Brain pericyte (primary cell): Measurements from ENCODE around the gene IMPG1.

Source experiments
- DNase-seq: peaks from one replicate; pipeline ENCODE4 v3.0.0-alpha.2; 2012; ENCODE audit warnings: low read depth, low spot score

IMPG1 gene, protein sequence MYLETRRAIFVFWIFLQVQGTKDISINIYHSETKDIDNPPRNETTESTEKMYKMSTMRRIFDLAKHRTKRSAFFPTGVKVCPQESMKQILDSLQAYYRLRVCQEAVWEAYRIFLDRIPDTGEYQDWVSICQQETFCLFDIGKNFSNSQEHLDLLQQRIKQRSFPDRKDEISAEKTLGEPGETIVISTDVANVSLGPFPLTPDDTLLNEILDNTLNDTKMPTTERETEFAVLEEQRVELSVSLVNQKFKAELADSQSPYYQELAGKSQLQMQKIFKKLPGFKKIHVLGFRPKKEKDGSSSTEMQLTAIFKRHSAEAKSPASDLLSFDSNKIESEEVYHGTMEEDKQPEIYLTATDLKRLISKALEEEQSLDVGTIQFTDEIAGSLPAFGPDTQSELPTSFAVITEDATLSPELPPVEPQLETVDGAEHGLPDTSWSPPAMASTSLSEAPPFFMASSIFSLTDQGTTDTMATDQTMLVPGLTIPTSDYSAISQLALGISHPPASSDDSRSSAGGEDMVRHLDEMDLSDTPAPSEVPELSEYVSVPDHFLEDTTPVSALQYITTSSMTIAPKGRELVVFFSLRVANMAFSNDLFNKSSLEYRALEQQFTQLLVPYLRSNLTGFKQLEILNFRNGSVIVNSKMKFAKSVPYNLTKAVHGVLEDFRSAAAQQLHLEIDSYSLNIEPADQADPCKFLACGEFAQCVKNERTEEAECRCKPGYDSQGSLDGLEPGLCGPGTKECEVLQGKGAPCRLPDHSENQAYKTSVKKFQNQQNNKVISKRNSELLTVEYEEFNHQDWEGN

DNA sequence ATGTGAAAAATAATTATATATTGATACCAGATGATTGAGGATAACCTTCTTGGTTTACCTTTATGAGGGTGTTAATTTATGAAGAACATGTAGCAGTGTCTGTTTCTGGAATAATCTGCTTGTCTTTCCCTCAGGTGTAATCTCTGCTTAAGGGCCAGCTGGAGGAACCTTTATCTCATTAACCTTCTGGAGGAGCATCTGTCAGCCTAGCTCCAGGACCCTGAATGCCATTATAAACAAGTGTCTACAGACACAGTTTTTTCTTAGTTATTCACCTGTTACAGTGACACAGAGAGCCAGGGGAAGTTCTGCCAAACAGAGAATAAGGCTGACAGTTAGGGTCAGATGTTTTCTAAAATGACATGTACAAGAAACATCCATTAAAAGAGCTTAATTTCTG, at the start of gene IMPG1:
IMPG1 (minus strand) TSS at position 101 of the 400 bp plus-strand sequence. CDS start 174 bp downstream, outside the sequence.
- DNase-seq: no peak

GRCh38 chr6:76120302-76120701, 47.8 kb upstream of the IMPG1 start:
- DNase-seq: no peak

DNA sequence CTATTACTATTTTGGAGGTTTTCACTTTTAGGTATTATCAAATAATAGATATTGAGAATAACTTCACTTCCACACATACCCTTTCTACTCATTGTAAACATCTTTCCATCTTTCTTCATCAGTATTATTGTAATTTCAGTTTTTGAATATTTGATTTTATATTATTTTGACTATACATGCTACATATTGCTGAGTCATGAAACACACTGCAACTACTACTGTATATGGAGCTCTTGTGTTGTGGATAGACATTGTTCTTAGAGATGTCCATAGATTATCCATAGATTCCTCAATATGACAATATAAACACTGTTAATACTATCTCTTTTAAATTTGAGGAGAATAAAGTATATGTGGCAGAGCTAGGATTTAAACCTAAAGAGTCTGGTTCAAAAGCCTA, 819 bp upstream of the IMPG1 start:
- DNase-seq: no peak

DNA sequence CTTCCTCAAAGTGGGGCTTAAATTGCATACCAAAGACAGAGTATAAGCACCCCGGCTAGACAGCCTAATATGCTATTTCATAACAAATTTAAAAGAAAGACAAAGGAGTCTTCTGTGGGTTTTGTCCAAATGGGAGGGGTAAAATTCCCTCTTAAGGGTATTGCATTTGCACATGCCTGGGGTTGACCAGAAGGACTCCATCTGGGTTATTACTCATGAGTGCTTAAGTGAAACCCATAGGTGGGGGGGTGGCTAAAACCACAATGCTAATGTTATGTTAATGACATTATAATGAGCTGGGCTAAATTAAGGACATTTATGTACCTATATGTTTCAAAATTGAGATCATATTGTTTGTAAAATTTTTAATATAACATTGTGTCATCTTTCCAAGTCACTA, 15.0 kb downstream of the IMPG1 start:
- no peak for DNase-seq

DNA sequence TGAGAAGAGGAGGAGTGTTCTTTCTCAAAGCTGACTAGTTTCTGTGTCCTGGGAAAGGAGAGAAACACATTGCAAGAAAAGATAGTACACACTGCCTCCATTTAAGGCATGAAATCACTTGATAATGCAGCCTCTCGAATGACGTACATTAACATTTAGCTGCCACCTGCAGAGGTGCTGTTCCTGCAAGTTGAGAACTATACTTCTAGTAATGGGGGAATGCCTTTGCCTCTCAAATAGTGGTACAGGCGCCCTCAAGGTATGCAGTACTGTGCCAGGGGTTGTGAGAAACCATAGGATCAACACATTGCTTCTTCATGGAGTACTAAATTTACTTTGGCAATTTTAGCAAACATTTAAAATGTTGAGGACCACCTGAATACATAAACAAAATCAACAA, 20.1 kb downstream of the IMPG1 start:
- no peak for DNase-seq

DNA sequence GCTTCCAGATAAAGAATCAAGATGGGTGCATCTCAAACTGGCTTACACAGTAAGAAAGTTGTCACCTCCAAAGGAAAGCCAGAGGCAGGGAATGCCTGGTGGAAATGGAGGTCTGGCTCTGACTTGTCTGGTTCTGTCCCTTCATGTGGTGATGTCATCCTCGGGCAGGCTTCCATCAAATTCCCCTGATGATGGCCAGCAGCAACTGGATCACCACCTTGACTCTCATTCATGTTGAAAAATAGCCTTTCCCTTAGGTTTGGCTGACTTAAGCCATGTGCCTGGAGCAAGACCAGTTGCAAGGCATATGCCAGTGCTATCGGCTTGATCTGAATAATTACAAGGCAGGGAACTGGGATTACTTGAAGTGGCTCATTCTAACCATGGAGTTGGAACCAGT, 28.8 kb downstream of the IMPG1 start:
- DNase-seq: no peak

- no peak for DNase-seq
Measured at GRCh38 chr6:76035713-76036112, 36.7 kb downstream of the IMPG1 start.

DNA sequence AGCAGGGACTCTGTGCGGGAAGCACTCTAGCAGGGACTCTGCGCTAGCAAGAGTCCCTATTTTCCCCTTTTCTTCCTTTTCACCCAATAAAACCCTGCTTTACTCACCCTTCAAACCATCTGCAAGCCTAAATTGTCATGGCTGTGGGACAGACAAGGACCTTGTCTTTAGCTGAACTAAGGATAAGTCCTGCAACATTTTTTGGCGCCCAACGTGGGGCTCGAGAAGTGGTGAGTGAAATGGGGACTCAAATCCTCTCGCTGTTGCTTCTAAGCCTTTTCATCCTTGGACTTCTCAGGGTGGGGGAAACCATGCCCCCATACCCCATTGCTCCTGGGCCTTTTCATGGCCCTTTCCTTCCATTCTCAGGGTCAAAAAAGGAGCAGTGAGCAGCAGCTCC, 46.4 kb downstream of the IMPG1 start:
- no peak for DNase-seq

GRCh38 chr6:76014626-76015530, 57.6 kb downstream of the IMPG1 start:
- no peak for DNase-seq

- DNase-seq: no peak
Measured at GRCh38 chr6:76004202-76004601, 68.3 kb downstream of the IMPG1 start.

- no peak for DNase-seq
Measured at GRCh38 chr6:76003686-76004085, 68.8 kb downstream of the IMPG1 start.

DNA sequence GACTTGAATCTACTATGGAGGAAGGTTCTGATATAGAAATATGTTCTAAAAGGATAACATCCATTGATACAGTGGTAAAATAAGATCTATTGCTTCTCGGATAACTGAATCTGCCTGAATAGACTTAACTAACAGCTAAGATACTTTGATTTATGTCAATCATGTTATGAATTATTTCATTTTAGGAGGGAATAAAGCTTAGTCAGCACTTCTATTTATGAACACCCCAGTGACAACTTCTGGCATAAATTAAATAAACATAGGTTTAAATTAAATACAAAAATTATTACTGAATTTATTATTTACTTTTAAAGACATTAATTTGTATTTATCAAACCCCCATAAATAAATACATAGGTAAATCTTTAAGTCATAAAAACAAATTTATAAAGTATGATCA, 69.3 kb downstream of the IMPG1 start:
- no peak for DNase-seq

DNA sequence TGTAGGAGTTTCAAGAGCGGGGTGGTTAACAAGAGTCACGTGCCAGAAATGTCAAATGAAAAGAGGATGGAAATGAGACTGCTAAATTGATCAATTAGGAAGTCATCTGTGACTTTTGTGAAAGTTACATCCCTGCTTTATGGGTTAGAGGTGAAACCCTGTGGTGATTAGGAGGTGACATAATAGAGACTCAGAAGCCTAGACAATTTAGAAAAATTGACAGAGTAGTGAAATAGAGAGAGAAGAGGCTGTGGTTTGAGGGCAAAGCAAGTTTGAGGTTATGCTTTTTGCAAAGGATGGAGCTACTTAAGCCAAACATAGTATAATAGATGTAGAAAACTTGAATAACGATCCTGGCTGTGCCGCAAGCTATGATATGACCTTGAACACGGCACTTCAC, 71.8 kb downstream of the IMPG1 start:
- DNase-seq: no peak

DNA sequence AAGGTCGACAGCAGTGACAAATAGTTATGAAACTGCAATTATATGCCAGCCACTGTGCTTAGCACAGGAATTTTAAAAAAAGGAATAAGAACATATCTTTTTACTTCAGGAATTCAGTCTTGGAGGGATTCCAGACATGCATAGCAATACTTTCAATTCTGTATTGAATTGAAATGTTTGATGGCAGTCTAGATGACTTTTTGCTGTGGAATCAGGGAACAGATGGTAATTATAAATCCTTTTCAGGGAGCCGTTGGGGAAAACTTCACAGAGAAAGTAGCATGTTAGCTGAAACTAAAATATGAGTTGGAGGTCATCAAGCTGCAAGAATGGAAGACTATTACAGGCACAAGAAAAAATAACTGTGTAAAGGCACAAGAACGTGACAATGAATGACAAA, 74.8 kb downstream of the IMPG1 start:
- DNase-seq: no peak

- DNase-seq: no peak
Measured at GRCh38 chr6:75993236-75994162, 79.0 kb downstream of the IMPG1 start.

DNA sequence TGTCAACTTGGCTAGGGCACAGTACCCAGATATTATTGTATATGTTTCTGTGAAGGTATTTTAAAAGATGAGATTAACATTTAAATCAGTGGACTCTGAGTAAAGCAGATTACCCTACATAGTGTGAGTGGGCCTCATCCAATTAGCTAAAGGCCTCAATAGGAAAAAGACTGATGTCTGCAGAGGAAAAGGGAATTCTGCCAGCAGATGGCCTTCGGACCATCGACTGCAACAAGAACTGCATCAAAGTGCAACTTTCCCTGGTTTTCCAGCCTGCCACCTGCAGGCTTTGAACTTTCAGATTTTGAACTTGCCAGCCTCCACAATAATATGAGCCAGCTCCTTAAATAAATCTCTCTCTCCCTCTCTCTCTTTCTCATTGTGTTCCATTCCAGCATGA, 80.5 kb downstream of the IMPG1 start:
- no peak for DNase-seq

GRCh38 chr6:75986935-75987334, 85.5 kb downstream of the IMPG1 start:
- DNase-seq: no peak

GRCh38 chr6:75975904-75976303, 96.6 kb downstream of the IMPG1 start:
- no peak for DNase-seq

DNA sequence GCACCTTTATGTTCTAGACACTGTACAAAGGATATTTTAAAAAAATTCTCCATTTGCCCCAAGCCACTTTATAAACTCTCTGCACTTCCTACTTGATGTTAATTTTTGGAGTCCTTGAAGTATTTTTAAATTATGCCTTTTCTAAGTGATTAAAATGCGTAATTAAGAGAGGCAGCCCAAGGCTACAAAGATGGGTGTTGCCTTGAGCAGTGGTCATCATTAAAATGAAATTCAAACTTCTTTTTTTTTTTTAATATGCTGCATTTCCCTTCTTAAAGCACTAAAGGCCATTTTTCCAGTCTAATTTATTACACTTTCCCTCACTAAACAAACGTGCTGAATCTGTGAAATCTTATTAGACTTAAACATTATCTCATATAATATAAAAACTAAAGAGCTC, 102.4 kb downstream of the IMPG1 start:
- DNase-seq: no peak

- DNase-seq: no peak
Measured at GRCh38 chr6:75968143-75968542, 104.3 kb downstream of the IMPG1 start.

GRCh38 chr6:75963569-75963968, 108.9 kb downstream of the IMPG1 start:
- no peak for DNase-seq
